HUDEP-2 (cell line): ENCODE results near the gene TAF10.

ENCODE experiments used
- DNase-seq, 76 experiments: peaks; one replicate each; lab custom pipeline; 2025; ENCODE audit not compliant: unreplicated experiment in 76 of 76; lab: John Stamatoyannopoulos, UW

The TAF10 gene

GRCh38 chr11:6563121-6563619 lies 48.8 kb downstream of the TAF10 start:
- DNase-seq: peak in 46 of 76 experiments; percentile 5 to 77 (median 36)

GRCh38 chr11:6561288-6561687 lies 50.7 kb downstream of the TAF10 start:
- no peak for DNase-seq
